GM12878 (cell line): ENCODE results near the gene RBM26.

Experiments
- CTCF ChIP-seq, 3 experiments: IDR thresholded peaks in 2 of 3; conservative IDR thresholded peaks in 1 of 3; 2 replicates each; pipeline ENCODE4 v1.5.1; 2011; ENCODE audit warnings: low read depth in 3 of 3, low read length in 3 of 3, mild to moderate bottlenecking in 3 of 3, control low read depth in 2 of 3, moderate library complexity in 2 of 3, inconsistent platforms in 1 of 3, mixed read lengths in 1 of 3; ENCODE audit not compliant: control insufficient read depth in 2 of 3, insufficient read depth in 1 of 3; ENCODE audit errors: extremely low read depth in 1 of 3
- JUNB ChIP-seq: IDR thresholded peaks from 2 replicates; pipeline ENCODE4 v1.6.1; 2016; ENCODE audit warnings: antibody characterized with exemption, mild to moderate bottlenecking
- MXI1 ChIP-seq: fragments of 150-350 bp; IDR thresholded peaks from 2 replicates; pipeline ENCODE4 v1.6.1; 2011; ENCODE audit warnings: low read depth, mild to moderate bottlenecking, inconsistent platforms, low read length, improper control_type of control experiment
- NRF1 ChIP-seq: conservative IDR thresholded peaks from 2 replicates; pipeline ENCODE4 v1.6.1; 2011; ENCODE audit warnings: mild to moderate bottlenecking, low read depth, low read length, improper control_type of control experiment
- POLR2AphosphoS2 ChIP-seq: IDR thresholded peaks from 2 replicates; pipeline ENCODE4 v1.6.1; 2011; ENCODE audit warnings: low read depth, mild to moderate bottlenecking, low read length, improper control_type of control experiment, moderate library complexity
- TAF1 ChIP-seq: IDR thresholded peaks from 2 replicates; pipeline ENCODE4 v1.6.1; 2011; ENCODE audit warnings: mild to moderate bottlenecking, low read depth, low read length, borderline replicate concordance

GRCh38 chr13:79306650-79307049 lies 99.4 kb downstream of the RBM26 start:
- TF ChIP-seq POLR2AphosphoS2 (no peak), CTCF (IDR thresholded peaks at IDR 0.05 in 2 of 3, conservative IDR thresholded peaks at IDR 0.05 in 1 of 3; ENCODE audit: control insufficient read depth in 2 of 3, extremely low read depth in 1 of 3, insufficient read depth in 1 of 3, low read depth in 3 of 3, low read length in 3 of 3) (no peak), NRF1 (no peak), TAF1 (no peak), MXI1 (no peak), JUNB (no peak)
